Upper lobe of left lung (tissue), 4 donors: ENCODE data around the gene TNFAIP1.

ENCODE experiments used
- POLR2A ChIP-seq, 4 donors: fragments of 450-650 bp; IDR thresholded peaks; one replicate each; pipeline ENCODE4 v1.5.1; 2016 to 2017; ENCODE audit warnings: antibody characterized with exemption in 4 of 4, mild to moderate bottlenecking in 2 of 4
- POLR2AphosphoS5 ChIP-seq, 2 donors: sonication (generic); formaldehyde crosslinking; IDR thresholded peaks; one replicate each; pipeline ENCODE4 v1.5.1; 2017; ENCODE audit warnings: antibody characterized with exemption in 2 of 2
- TF ChIP-seq, protein P1 (sequence below), 6 experiments: fragments of 450-650 bp in 4 of 6; fragments of 200-600 bp in 2 of 6; sonication (generic) in 2 of 6; IDR thresholded peaks; one replicate each; pipeline ENCODE4 v1.5.1; 2016 to 2019; ENCODE audit warnings: antibody characterized with exemption in 6 of 6

GRCh38 chr17:28318759-28319597, 16.6 kb upstream of the TNFAIP1 start, which contains the start of gene TMEM97:
- TF ChIP-seq, protein P1, sequence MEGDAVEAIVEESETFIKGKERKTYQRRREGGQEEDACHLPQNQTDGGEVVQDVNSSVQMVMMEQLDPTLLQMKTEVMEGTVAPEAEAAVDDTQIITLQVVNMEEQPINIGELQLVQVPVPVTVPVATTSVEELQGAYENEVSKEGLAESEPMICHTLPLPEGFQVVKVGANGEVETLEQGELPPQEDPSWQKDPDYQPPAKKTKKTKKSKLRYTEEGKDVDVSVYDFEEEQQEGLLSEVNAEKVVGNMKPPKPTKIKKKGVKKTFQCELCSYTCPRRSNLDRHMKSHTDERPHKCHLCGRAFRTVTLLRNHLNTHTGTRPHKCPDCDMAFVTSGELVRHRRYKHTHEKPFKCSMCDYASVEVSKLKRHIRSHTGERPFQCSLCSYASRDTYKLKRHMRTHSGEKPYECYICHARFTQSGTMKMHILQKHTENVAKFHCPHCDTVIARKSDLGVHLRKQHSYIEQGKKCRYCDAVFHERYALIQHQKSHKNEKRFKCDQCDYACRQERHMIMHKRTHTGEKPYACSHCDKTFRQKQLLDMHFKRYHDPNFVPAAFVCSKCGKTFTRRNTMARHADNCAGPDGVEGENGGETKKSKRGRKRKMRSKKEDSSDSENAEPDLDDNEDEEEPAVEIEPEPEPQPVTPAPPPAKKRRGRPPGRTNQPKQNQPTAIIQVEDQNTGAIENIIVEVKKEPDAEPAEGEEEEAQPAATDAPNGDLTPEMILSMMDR (IDR thresholded peaks at IDR 0.05), result peak in 3 of 6 experiments; percentile 22 to 31 (median 30)
- TF ChIP-seq POLR2A (IDR thresholded peaks at IDR 0.05) (peak in 2 of 4 donors; percentile 24 to 52), POLR2AphosphoS5 (IDR thresholded peaks at IDR 0.05) (peak; percentile 55 to 72)
